ENCODE results near the gene FGR. TPM values are rescaled to one million over a fixed set of nuclear protein-coding genes. Genes with fewer than 3 reads are reported as not detected.
"Not testable (repeated sequence)": the region's sequence is repeated elsewhere in the genome, so short reads cannot be mapped to it uniquely, and the experiment has no call there.

FGR gene
- total RNA-seq, 1 donor from 2014 or later = not detected

DNA sequence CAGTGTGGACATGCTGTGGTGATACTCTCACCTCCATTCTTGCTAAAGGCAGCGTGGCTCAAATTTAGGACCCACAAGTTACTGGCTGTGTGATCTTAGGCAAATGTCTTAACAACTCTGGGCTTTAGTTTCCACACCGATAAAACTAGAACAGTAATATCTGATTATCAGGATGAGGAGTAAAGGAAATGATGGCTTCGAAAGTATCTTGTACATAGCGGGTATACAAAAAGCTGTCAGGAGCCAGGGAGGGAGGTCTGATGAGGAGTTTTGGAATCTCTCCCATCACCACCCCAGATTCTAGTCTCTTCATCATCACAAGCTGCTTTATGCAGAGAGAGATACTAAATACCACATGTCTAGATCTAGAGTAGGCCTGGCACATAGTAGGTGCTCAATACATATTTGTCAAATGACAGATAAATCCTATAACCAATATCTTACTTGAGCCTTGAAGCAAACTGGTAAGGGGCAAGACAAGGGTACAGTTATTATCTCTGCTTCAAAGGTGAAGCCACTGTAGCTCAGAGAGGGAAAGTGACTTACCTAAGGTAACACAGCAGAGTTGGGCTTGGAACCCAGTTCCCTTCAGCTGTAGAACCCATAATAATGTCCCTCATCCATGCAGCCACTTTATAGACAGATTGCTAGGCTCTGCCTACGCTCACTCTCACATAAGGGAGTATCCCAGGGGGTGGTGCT, 9.5 kb upstream of the FGR start:
- no peak overlapping the region for H3K27ac Mint-ChIP-seq
- no peak overlapping the region for H3K4me3 Mint-ChIP-seq
- H3K4me1 Mint-ChIP-seq (ENCODE audit: unreplicated experiment) = peaks cover 3% of the 10 kb centered on the region
- TF ChIP-seq, protein P1, sequence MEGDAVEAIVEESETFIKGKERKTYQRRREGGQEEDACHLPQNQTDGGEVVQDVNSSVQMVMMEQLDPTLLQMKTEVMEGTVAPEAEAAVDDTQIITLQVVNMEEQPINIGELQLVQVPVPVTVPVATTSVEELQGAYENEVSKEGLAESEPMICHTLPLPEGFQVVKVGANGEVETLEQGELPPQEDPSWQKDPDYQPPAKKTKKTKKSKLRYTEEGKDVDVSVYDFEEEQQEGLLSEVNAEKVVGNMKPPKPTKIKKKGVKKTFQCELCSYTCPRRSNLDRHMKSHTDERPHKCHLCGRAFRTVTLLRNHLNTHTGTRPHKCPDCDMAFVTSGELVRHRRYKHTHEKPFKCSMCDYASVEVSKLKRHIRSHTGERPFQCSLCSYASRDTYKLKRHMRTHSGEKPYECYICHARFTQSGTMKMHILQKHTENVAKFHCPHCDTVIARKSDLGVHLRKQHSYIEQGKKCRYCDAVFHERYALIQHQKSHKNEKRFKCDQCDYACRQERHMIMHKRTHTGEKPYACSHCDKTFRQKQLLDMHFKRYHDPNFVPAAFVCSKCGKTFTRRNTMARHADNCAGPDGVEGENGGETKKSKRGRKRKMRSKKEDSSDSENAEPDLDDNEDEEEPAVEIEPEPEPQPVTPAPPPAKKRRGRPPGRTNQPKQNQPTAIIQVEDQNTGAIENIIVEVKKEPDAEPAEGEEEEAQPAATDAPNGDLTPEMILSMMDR (conservative IDR thresholded peaks at IDR 0.05) = no peak
- no peaks in the 10 kb centered on the region for H3K36me3 Mint-ChIP-seq
- H3K9me3 Mint-ChIP-seq = no peaks in the 10 kb centered on the region
- H3K27me3 Mint-ChIP-seq = no peaks in the 10 kb centered on the region
- DNase-seq (ENCODE audit: extremely low spot score, unreplicated experiment) = no peak

DNA sequence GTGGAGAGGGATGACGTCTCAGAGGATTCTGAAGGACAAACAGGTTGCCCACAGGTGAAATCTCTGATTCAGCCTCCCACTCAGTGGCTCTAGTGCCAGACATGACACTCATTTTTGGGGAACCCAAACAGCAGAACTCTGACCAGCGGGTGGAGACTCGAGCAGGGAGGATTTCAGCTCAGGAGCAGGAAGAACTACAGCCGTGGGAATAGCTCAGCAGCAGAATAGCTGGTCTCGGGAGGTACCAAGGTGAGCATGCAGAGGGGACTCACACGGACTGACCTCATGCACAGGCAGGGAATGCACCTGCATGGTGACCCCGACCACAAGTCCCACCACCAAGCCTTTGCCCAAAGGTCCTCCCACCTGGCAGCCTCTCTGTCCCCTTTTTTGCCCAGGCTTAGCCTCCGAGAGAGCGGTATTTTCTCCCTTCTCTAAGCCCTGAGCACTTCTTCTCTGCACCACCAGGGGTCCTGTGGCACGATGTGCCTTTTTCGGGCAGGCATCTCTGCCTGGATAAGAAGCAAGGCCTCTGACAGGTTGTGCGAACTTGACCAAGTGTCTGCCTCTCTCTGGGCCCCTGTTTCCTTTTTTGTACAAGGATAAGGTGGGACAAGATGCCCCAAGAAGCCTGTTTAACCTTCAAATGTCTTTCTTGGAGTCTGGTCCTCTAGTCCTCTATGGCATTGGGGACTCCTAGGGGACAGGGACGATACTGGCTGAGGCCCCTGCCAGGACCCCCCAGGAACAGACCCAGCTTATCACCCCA, 8.8 kb upstream of the FGR start:
- Mint-ChIP-seq H3K9me3 (no peaks in the 10 kb centered on the region), H3K27ac (no peak overlapping the region), H3K4me1 (ENCODE audit: unreplicated experiment) (peaks cover 3% of the 10 kb centered on the region), H3K27me3 (no peaks in the 10 kb centered on the region), H3K36me3 (no peaks in the 10 kb centered on the region), H3K4me3 (no peak overlapping the region)
- TF ChIP-seq, protein P1 (conservative IDR thresholded peaks at IDR 0.05) = peak; percentile 82
- DNase-seq (ENCODE audit: extremely low spot score, unreplicated experiment) = no peak

DNA sequence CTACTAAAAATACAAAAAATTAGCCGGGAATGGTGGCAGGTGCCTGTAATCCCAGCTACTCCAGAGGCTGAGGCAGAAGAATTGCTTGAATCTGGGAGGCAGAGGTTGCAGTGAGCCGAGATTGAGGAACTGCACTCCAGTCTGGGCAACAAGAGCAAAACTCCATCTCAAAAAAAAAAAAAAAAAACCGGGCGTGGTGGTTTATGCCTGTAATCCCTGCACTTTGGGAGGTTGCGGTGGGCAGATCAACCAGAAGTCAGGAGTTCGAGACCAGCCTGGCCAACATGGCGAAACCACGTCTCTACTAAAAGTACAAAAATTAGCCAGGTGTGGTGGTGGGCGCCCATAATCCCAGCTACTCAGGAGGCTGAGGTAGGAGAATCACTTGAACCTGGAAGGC, 5.5 kb upstream of the FGR start:
- not testable (repeated sequence) for H3K9me3 Mint-ChIP-seq; DNase-seq (ENCODE audit: extremely low spot score, unreplicated experiment); H3K4me1 Mint-ChIP-seq (ENCODE audit: unreplicated experiment); H3K36me3 Mint-ChIP-seq; H3K4me3 Mint-ChIP-seq; H3K27ac Mint-ChIP-seq; H3K27me3 Mint-ChIP-seq

DNA sequence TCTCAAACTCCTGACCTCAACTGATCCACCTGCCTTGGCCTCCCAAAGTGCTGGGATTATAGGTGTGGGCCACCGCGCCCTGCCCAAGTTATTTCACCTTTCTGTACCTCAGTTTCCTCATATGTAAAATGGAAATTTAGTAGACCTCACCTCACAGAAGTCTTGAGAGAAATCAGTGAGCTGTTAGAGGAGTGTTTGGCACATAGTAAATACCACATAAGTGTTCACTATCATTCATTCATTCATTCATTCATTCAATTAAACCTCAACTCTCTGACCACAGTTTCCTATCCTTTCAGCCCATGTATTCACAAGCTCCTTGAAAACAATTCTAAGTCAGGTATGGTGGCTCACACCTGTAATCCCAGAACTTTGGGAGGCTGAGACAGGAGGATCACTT, 3.8 kb upstream of the FGR start:
- TF ChIP-seq, protein P1 (conservative IDR thresholded peaks at IDR 0.05) = no peak
- no peaks in the 10 kb centered on the region for H3K36me3 Mint-ChIP-seq
- no peaks in the 10 kb centered on the region for H3K9me3 Mint-ChIP-seq
- no peak overlapping the region for H3K4me3 Mint-ChIP-seq
- peaks cover 9% of the 10 kb centered on the region for H3K4me1 Mint-ChIP-seq (ENCODE audit: unreplicated experiment)
- no peak for DNase-seq (ENCODE audit: extremely low spot score, unreplicated experiment)
- peaks cover 14% of the 10 kb centered on the region for H3K27me3 Mint-ChIP-seq
- H3K27ac Mint-ChIP-seq = no peak overlapping the region

DNA sequence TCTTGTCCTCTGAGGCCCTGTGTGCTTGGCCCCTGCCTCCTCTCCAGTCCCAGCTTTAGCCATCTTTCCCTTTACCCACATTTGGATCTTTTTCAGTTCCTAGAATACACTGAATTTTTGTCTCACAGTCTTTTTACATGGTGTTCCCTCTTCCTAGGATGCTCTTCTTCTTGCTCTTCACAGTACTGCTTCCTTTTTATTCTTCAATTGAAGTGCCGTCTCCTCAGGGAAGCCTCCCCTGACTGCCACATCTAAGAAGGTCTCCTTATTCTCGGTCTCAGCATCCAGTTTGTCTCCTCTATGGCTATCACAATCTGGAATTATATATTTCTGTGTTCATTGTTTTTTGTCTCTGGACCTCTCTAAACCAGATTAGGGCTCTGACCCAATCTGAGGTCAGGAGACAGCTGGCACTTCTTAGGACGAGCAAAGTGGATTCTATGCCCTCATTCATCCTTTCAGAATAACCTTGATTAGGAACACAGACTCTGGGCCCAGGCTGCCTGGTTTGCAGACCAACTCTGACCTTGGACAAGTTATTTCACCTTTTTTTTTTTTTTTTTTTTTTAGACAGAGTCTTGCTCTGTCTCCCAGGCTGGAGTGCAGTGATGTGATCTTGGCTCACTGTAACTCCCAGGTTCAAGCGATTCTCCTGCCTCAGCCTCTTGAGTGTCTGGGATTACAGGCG, 3.2 kb upstream of the FGR start:
- H3K9me3 Mint-ChIP-seq = no peaks in the 10 kb centered on the region
- no peak overlapping the region for H3K4me3 Mint-ChIP-seq
- no peak overlapping the region for H3K27ac Mint-ChIP-seq
- peaks cover 5% of the 10 kb centered on the region for H3K4me1 Mint-ChIP-seq (ENCODE audit: unreplicated experiment)
- TF ChIP-seq, protein P1 (conservative IDR thresholded peaks at IDR 0.05) = no peak
- peaks cover 19% of the 10 kb centered on the region for H3K27me3 Mint-ChIP-seq
- no peak for DNase-seq (ENCODE audit: extremely low spot score, unreplicated experiment)
- H3K36me3 Mint-ChIP-seq = no peaks in the 10 kb centered on the region
